22Rv1 (cell line): ENCODE data around the gene MPV17L.

ENCODE experiments used
- H3K27ac ChIP-seq: fragments of 450-650 bp; 2 replicates; pipeline ENCODE4 v1.5.1; 2017
- ZFX ChIP-seq: fragments of 450-650 bp; IDR thresholded peaks from 2 replicates; pipeline ENCODE4 v1.6.1; 2017; ENCODE audit warnings: antibody characterized with exemption, borderline replicate concordance
- TF ChIP-seq, protein P1 (sequence below): fragments of 450-650 bp; IDR thresholded peaks from 2 replicates; pipeline ENCODE4 v1.5.1; 2017; ENCODE audit warnings: mild to moderate bottlenecking

MPV17L gene

GRCh38 chr16:15457958-15458357 lies 62.4 kb downstream of the MPV17L start:
- TF ChIP-seq, protein P1, sequence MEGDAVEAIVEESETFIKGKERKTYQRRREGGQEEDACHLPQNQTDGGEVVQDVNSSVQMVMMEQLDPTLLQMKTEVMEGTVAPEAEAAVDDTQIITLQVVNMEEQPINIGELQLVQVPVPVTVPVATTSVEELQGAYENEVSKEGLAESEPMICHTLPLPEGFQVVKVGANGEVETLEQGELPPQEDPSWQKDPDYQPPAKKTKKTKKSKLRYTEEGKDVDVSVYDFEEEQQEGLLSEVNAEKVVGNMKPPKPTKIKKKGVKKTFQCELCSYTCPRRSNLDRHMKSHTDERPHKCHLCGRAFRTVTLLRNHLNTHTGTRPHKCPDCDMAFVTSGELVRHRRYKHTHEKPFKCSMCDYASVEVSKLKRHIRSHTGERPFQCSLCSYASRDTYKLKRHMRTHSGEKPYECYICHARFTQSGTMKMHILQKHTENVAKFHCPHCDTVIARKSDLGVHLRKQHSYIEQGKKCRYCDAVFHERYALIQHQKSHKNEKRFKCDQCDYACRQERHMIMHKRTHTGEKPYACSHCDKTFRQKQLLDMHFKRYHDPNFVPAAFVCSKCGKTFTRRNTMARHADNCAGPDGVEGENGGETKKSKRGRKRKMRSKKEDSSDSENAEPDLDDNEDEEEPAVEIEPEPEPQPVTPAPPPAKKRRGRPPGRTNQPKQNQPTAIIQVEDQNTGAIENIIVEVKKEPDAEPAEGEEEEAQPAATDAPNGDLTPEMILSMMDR, result no peak
- no peak for TF ChIP-seq ZFX
- no peak overlapping the region for H3K27ac ChIP-seq

DNA sequence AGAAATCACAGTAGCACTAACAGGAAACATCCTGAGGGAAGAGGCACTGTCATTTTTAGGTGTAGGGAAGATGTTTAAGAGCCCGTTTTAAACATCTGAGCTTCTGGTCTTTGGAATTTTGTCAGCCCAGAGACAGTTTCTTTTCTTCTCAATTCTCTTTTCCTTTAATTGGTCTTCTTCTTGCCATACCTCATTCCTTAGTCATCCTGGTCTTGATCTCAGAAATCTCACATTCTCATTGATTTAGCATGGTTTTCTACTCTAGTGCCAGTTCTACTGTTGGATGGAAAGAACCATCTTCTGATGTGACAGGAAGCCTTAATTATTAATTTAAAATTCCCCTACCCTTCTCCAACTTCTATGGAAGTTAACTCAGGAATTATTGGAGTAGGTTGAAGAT lies 64.2 kb downstream of the MPV17L start:
- no peak for TF ChIP-seq ZFX
- TF ChIP-seq, protein P1, result no peak
- H3K27ac ChIP-seq, result no peak overlapping the region

DNA sequence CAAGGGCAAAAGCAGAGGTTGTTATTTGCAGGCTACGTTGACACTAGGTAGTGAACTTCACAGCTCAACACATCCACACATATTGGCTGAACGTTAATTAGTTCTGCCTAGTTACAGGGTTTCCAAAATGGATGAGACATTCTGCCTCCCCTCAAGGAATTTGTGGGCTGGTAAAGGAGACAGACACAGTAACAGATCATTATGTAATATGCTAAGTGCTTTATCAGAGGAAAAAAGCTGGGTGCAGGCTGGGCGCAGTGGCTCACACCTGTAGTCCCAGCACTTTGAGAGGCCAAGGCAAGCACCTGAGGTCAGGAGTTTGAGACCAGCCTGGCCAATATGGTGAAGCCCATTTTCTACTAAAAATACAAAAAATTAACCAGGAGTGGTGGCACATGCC lies 65.0 kb downstream of the MPV17L start:
- H3K27ac ChIP-seq, result no peak overlapping the region
- no peak for TF ChIP-seq ZFX
- TF ChIP-seq, protein P1, result no peak

- TF ChIP-seq, protein P1, result no peak
- no peak for TF ChIP-seq ZFX
- H3K27ac ChIP-seq, result no peak overlapping the region
These were observed 65.8 kb downstream of the MPV17L start for GRCh38 chr16:15461376-15461775.
